Adipocyte (in vitro differentiated cells): ENCODE measurements around the gene ALDH1A3.

Experiments
- DNase-seq: peaks from one replicate; pipeline ENCODE4 v3.0.0-alpha.2; 2015; ENCODE audit warnings: low read depth
- H3K27me3 ChIP-seq: replicated peaks from 2 replicates; pipeline ENCODE4 v1.7.0; 2013; ENCODE audit warnings: mild to moderate bottlenecking, low read length, moderate library complexity; ENCODE audit not compliant: control insufficient read depth, insufficient read depth
- H3K36me3 ChIP-seq: 2 replicates; pipeline ENCODE4 v1.7.0; 2013; ENCODE audit warnings: low read length, mild to moderate bottlenecking, moderate library complexity; ENCODE audit not compliant: control insufficient read depth, insufficient read depth, severe bottlenecking
- H3K4me1 ChIP-seq: 2 replicates; pipeline ENCODE4 v1.7.0; 2013; ENCODE audit warnings: mild to moderate bottlenecking, low read length, moderate library complexity; ENCODE audit not compliant: control insufficient read depth, insufficient read depth
- H3K4me3 ChIP-seq: 2 replicates; pipeline ENCODE4 v1.7.0; 2013; ENCODE audit warnings: mild to moderate bottlenecking, low read length, moderate library complexity
- H3K9ac ChIP-seq: 2 replicates; pipeline ENCODE4 v1.7.0; 2013; ENCODE audit warnings: mild to moderate bottlenecking, low read length, moderate library complexity
- H3K9me3 ChIP-seq: 2 replicates; pipeline ENCODE4 v1.7.0; 2013; ENCODE audit warnings: mild to moderate bottlenecking, low read length, moderate library complexity; ENCODE audit not compliant: control insufficient read depth

ALDH1A3 gene

GRCh38 chr15:100923076-100923475, 43.4 kb downstream of the ALDH1A3 start:
- Histone ChIP-seq H3K4me1 (no peaks in the 10 kb centered on the region), H3K4me3 (no peak overlapping the region), H3K36me3 (peaks cover 24% of the 10 kb centered on the region), H3K9ac (no peak overlapping the region), H3K27me3 (no peaks in the 10 kb centered on the region), H3K9me3 (no peaks in the 10 kb centered on the region)
- DNase-seq: no peak

- DNase-seq: no peak
- Histone ChIP-seq H3K36me3 (peaks cover 33% of the 10 kb centered on the region), H3K27me3 (no peaks in the 10 kb centered on the region), H3K4me1 (no peaks in the 10 kb centered on the region), H3K4me3 (no peak overlapping the region), H3K9me3 (no peaks in the 10 kb centered on the region), H3K9ac (no peak overlapping the region)
Observed at GRCh38 chr15:100923902-100924301, 44.3 kb downstream of the ALDH1A3 start.

- DNase-seq: no peak
Observed at GRCh38 chr15:100924436-100924835, 44.8 kb downstream of the ALDH1A3 start.

GRCh38 chr15:100925480-100925879, 45.8 kb downstream of the ALDH1A3 start:
- no peak for DNase-seq
- no peaks in the 10 kb centered on the region for H3K4me1 ChIP-seq
- H3K36me3 ChIP-seq: peaks cover 43% of the 10 kb centered on the region
- H3K9me3 ChIP-seq: no peaks in the 10 kb centered on the region
- H3K27me3 ChIP-seq: no peaks in the 10 kb centered on the region
- H3K4me3 ChIP-seq: no peak overlapping the region
- no peak overlapping the region for H3K9ac ChIP-seq

More at GRCh38 chr15:100924436-100924835, 44.8 kb downstream of the ALDH1A3 start:
- Histone ChIP-seq H3K9me3 (no peaks in the 10 kb centered on the region), H3K27me3 (no peaks in the 10 kb centered on the region), H3K36me3 (peaks cover 38% of the 10 kb centered on the region), H3K9ac (no peak overlapping the region), H3K4me1 (no peaks in the 10 kb centered on the region), H3K4me3 (no peak overlapping the region)

- Histone ChIP-seq H3K36me3 (peaks cover 43% of the 10 kb centered on the region), H3K9me3 (no peaks in the 10 kb centered on the region), H3K4me3 (no peak overlapping the region), H3K27me3 (no peaks in the 10 kb centered on the region), H3K4me1 (no peaks in the 10 kb centered on the region), H3K9ac (no peak overlapping the region)
- no peak for DNase-seq
Observed at GRCh38 chr15:100926258-100926657, 46.6 kb downstream of the ALDH1A3 start.

- Histone ChIP-seq H3K9ac (no peak overlapping the region), H3K4me1 (no peaks in the 10 kb centered on the region), H3K27me3 (no peaks in the 10 kb centered on the region), H3K9me3 (no peaks in the 10 kb centered on the region), H3K36me3 (peaks cover 43% of the 10 kb centered on the region), H3K4me3 (no peak overlapping the region)
- DNase-seq: no peak
Observed at GRCh38 chr15:100926971-100927756, 47.5 kb downstream of the ALDH1A3 start.

- H3K4me1 ChIP-seq: peaks cover 6% of the 10 kb centered on the region
- no peak overlapping the region for H3K4me3 ChIP-seq
- DNase-seq: no peak
- no peaks in the 10 kb centered on the region for H3K9me3 ChIP-seq
- no peaks in the 10 kb centered on the region for H3K27me3 ChIP-seq
- peaks cover 43% of the 10 kb centered on the region for H3K36me3 ChIP-seq
- no peak overlapping the region for H3K9ac ChIP-seq
Observed at GRCh38 chr15:100928632-100929280, 49.1 kb downstream of the ALDH1A3 start.

GRCh38 chr15:100929641-100930042, 50.0 kb downstream of the ALDH1A3 start:
- Histone ChIP-seq H3K9ac (no peak overlapping the region), H3K9me3 (no peaks in the 10 kb centered on the region), H3K4me1 (peaks cover 6% of the 10 kb centered on the region), H3K4me3 (no peak overlapping the region), H3K27me3 (no peaks in the 10 kb centered on the region), H3K36me3 (peaks cover 43% of the 10 kb centered on the region)
- no peak for DNase-seq

- no peak overlapping the region for H3K4me3 ChIP-seq
- no peaks in the 10 kb centered on the region for H3K27me3 ChIP-seq
- peaks cover 6% of the 10 kb centered on the region for H3K4me1 ChIP-seq
- H3K9me3 ChIP-seq: no peaks in the 10 kb centered on the region
- no peak overlapping the region for H3K9ac ChIP-seq
- no peak for DNase-seq
- peaks cover 36% of the 10 kb centered on the region for H3K36me3 ChIP-seq
Observed at GRCh38 chr15:100930306-100930848, 50.7 kb downstream of the ALDH1A3 start.

GRCh38 chr15:100931143-100931890, 51.7 kb downstream of the ALDH1A3 start:
- DNase-seq: no peak
- no peaks in the 10 kb centered on the region for H3K9me3 ChIP-seq
- peaks cover 30% of the 10 kb centered on the region for H3K36me3 ChIP-seq
- no peaks in the 10 kb centered on the region for H3K27me3 ChIP-seq
- peaks cover 6% of the 10 kb centered on the region for H3K4me1 ChIP-seq
- H3K4me3 ChIP-seq: no peak overlapping the region
- no peak overlapping the region for H3K9ac ChIP-seq
